A549 treated with AZD2906 at 1 μM for 4 hours (cell line): ENCODE results near the gene ENPP5. TPM values are rescaled to one million over a fixed set of nuclear protein-coding genes. Genes with fewer than 3 reads are reported as not detected.

Source experiments
- total RNA-seq: library from RNA; stranded (reverse); fragments of 200-300 nt; extraction: Qiagen RNA extraction; gene quantifications from 5 replicates; pipeline ENCODE4 v1.2.3, GENCODE V29; 2022

Gene ENPP5
- 0.04 TPM in 1 of 5 replicates, not detected in the others for total RNA-seq

DNA sequence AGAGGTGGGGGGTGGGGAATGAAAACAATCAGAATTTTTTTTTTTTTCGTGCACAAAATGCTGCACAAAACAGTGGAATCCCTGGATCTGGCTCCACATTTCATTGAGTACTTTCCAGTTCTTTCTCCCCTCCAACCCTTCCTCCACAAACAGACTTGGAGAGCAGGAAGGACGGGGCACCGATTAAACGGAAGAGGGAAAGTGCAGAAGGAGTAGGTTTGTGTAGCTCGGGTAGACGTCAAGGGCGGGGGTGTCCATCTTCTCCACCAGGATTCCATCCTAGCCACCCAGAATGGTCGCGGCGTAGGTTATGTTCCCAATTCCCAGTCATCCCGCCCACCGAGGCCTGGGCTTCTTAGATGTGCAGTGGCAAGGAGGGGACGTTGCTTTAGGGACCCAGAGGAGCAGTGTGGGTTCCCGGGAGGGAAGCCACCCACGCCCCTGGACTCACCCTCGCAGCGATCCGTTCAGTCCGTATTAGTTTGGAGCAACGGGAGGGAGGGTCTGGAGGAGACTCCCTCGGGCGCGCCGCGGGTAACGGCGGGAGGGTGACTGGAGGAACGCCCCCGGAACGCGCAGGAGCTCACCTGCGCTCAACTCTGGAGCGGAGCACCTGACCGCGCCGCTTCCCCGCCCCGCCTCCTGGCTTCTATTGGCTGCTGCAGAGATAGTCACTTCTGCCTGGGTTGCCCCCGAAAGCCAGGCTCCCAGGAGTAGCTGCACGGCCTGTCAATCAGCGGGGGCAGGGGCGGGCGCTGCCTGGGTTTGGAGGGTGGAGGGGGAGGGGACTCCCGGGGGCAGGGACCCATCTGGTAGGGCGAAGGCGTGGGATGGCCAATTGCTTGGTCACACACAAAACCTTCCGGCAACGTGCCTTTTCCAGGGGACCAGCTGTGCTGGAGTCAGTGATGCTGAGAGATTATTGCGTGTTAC, at the start of gene ENPP5:
ENPP5 (minus strand) TSS at position 624 of the 933 bp plus-strand sequence. CDS start 2,718 bp downstream, outside the sequence.

DNA sequence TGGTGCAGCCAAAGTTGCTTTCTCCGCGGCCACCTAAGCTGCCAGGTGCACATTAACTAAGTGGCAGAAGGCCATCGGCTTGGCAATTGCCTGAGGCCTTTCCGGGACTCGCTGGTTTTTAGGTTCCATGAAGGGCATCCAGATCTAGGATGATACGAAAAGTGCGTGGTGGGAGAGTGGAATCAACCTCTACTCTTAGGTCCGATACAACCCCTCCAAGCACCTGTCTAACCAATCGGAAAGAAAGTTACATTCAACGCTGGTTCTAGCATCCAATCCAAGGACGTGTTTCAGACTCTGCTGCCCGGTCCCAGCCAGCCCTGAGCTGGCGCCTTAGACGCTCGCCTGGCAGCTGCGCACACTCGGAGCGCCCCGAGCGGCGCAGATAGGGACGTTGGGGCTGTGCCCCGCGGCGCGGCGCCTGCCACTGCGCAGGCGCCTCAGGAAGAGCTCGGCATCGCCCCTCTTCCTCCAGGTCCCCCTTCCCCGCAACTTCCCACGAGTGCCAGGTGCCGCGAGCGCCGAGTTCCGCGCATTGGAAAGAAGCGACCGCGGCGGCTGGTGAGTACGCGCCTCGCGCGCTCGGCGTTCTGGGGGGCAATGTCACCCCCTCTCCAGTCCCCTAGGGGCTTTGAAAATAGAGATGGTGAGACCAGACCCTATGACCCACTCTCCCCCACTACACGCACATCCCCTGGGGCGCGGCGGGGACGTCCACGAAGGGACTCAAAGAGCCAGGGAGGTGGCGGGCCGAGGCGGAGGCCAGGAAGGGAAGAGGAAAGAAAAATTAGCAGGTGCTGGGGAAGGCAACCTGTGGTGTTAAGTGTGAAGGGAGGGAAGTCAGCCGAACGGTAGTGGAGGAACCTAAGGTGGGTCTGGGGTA, 40.9 kb downstream of the ENPP5 start, which contains the start of gene ENPP4:
ENPP4 (plus strand) TSS at position 361 of the 883 bp plus-strand sequence. CDS start 9,595 bp downstream, outside the sequence.

Other genes with a start within 250 kb of the ENPP5 start
- gene CLIC5, start 155.1 kb downstream of the ENPP5 start, total RNA-seq = 0.01 TPM in 1 of 5 replicates, not detected in the others
- gene ENPP4, start 41.0 kb downstream of the ENPP5 start, total RNA-seq = 0.24 to 0.35 TPM (median 0.31 TPM) in 5 replicates